Measurements from ENCODE around the gene LYSMD4. TPM values are rescaled to one million over a fixed set of nuclear protein-coding genes. Genes with fewer than 3 reads are reported as not detected.
A peak's percentile ranks its signal among the peaks of the same experiment; 100 is the strongest.

LYSMD4 gene
- total RNA-seq, 1 donor from 2014 or later, result 10.6 TPM

- no peak for ATAC-seq
- no peaks in the 10 kb centered on the region for H3K27me3 ChIP-seq (ENCODE audit: low read depth)
- H3K27ac ChIP-seq, result peak overlapping the region; percentile 20
- TF ChIP-seq, protein P1, sequence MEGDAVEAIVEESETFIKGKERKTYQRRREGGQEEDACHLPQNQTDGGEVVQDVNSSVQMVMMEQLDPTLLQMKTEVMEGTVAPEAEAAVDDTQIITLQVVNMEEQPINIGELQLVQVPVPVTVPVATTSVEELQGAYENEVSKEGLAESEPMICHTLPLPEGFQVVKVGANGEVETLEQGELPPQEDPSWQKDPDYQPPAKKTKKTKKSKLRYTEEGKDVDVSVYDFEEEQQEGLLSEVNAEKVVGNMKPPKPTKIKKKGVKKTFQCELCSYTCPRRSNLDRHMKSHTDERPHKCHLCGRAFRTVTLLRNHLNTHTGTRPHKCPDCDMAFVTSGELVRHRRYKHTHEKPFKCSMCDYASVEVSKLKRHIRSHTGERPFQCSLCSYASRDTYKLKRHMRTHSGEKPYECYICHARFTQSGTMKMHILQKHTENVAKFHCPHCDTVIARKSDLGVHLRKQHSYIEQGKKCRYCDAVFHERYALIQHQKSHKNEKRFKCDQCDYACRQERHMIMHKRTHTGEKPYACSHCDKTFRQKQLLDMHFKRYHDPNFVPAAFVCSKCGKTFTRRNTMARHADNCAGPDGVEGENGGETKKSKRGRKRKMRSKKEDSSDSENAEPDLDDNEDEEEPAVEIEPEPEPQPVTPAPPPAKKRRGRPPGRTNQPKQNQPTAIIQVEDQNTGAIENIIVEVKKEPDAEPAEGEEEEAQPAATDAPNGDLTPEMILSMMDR (IDR thresholded peaks at IDR 0.05), result no peak
- peaks cover 14% of the 10 kb centered on the region for H3K4me1 ChIP-seq
- no peaks in the 10 kb centered on the region for H3K9me3 ChIP-seq
- intact Hi-C loops (cut with DNase I), result no loop called here
- H3K36me3 ChIP-seq, result peaks cover 34% of the 10 kb centered on the region
- H3K4me3 ChIP-seq, result no peak overlapping the region
- DNase-seq, result no peak
Measured at GRCh38 chr15:99717161-99718009, 15.9 kb downstream of the LYSMD4 start.

- H3K4me1 ChIP-seq, result peaks cover 12% of the 10 kb centered on the region
- DNase-seq (no peak), ATAC-seq (no peak)
- H3K27ac ChIP-seq, result peak overlapping the region; percentile 20
- peaks cover 42% of the 10 kb centered on the region for H3K36me3 ChIP-seq
- no peak overlapping the region for H3K4me3 ChIP-seq
- H3K27me3 ChIP-seq (ENCODE audit: low read depth), result no peaks in the 10 kb centered on the region
- H3K9me3 ChIP-seq, result no peaks in the 10 kb centered on the region
- TF ChIP-seq, protein P1 (IDR thresholded peaks at IDR 0.05), result no peak
- intact Hi-C loops (cut with DNase I), result no loop called here
Measured at GRCh38 chr15:99716540-99717095, 16.6 kb downstream of the LYSMD4 start.

DNA sequence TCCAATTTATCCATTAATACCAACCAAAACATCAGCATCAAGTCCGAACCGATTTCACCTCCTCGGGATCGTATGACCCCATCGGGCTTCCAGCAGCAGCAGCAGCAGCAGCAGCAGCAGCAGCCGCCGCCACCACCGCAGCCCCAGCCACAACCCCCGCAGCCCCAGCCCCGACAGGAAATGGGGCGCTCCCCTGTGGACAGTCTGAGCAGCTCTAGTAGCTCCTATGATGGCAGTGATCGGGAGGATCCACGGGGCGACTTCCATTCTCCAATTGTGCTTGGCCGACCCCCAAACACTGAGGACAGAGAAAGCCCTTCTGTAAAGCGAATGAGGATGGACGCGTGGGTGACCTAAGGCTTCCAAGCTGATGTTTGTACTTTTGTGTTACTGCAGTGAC, 20.8 kb downstream of the LYSMD4 start:
- ATAC-seq (no peak), DNase-seq (no peak)
- peaks cover 61% of the 10 kb centered on the region for H3K36me3 ChIP-seq
- peaks cover 22% of the 10 kb centered on the region for H3K4me1 ChIP-seq
- TF ChIP-seq, protein P1 (IDR thresholded peaks at IDR 0.05), result no peak
- intact Hi-C loops (cut with DNase I), result no loop called here
- no peak overlapping the region for H3K4me3 ChIP-seq
- no peaks in the 10 kb centered on the region for H3K27me3 ChIP-seq (ENCODE audit: low read depth)
- no peak overlapping the region for H3K27ac ChIP-seq
- H3K9me3 ChIP-seq, result no peaks in the 10 kb centered on the region

GRCh38 chr15:99711625-99712024, 21.6 kb downstream of the LYSMD4 start:
- Histone ChIP-seq H3K36me3 (peaks cover 67% of the 10 kb centered on the region), H3K4me3 (no peak overlapping the region), H3K4me1 (peaks cover 28% of the 10 kb centered on the region), H3K9me3 (no peaks in the 10 kb centered on the region), H3K27me3 (ENCODE audit: low read depth) (no peaks in the 10 kb centered on the region), H3K27ac (no peak overlapping the region)
- intact Hi-C loops (cut with DNase I), result no loop called here
- TF ChIP-seq, protein P1 (IDR thresholded peaks at IDR 0.05), result no peak
- DNase-seq (no peak), ATAC-seq (no peak)

DNA sequence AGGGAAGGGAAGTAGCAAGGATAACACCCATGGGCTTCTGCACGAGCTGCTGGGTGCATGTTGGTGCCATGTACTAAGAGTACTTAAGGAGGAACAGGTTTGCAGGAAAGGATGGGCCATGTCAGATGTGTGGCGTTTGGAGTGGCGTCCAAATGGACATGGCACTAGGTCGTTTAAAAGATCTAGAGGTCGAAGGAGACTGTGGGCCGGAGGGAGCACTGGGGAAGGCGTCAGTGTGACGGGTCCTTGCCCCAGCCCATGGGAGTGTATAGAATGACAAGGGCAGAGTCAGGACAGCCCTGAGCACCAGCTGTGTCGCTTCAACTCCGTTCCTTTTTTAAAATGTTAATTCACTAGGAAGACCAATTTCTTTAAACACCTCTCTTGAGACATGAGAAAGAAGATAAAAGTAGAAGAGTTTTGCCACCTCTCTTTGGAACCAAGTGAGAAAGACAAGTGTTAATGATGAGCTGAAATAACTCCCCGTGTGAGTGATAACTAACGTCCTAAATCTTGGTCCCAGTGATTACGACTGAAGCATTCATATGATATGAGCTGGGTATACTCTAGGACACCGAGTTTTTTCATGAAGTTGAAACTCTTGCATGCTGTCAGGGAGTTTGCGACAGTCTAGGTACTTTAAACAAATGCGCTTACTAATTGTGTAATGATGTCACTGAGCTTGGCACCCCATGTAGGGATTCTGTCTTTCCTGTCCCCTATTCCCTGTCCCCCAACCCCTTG, 23.8 kb downstream of the LYSMD4 start:
- H3K27ac ChIP-seq, result peak overlapping the region; percentile 67
- H3K4me3 ChIP-seq, result no peak overlapping the region
- ATAC-seq (no peak), DNase-seq (no peak)
- no peaks in the 10 kb centered on the region for H3K27me3 ChIP-seq (ENCODE audit: low read depth)
- no peaks in the 10 kb centered on the region for H3K9me3 ChIP-seq
- peaks cover 28% of the 10 kb centered on the region for H3K4me1 ChIP-seq
- H3K36me3 ChIP-seq, result peaks cover 51% of the 10 kb centered on the region
- TF ChIP-seq, protein P1 (IDR thresholded peaks at IDR 0.05), result no peak
- intact Hi-C loops (cut with DNase I), result no loop called here
